Osteoblast (primary cell): Measurements from ENCODE around the gene KCNK13. TPM values are rescaled to one million over a fixed set of nuclear protein-coding genes. Genes with fewer than 3 reads are reported as not detected.
"Not testable (repeated sequence)": the region's sequence is repeated elsewhere in the genome, so short reads cannot be mapped to it uniquely, and the experiment has no call there.

Experiments used
- DNase-seq: peaks from one replicate; pipeline ENCODE4 v3.0.0; 2011; ENCODE audit warnings: low spot score, mixed read lengths; ENCODE audit not compliant: insufficient read length; ENCODE audit errors: missing footprints
- H2AFZ ChIP-seq: 2 replicates; pipeline ENCODE4 v1.6.0; 2011; ENCODE audit warnings: mild to moderate bottlenecking, low read length
- H3K27ac ChIP-seq: 2 replicates; pipeline ENCODE4 v1.5.1; 2011; ENCODE audit warnings: mild to moderate bottlenecking, low read depth, low read length, moderate library complexity
- H3K27me3 ChIP-seq: 2 replicates; pipeline ENCODE4 v1.6.0; 2012; ENCODE audit warnings: mild to moderate bottlenecking, control low read depth, inconsistent platforms, low read length, moderate library complexity; ENCODE audit not compliant: insufficient read depth
- H3K36me3 ChIP-seq: 2 replicates; pipeline ENCODE4 v1.5.1; 2011; ENCODE audit warnings: mild to moderate bottlenecking, low read length, control low read depth, moderate library complexity; ENCODE audit not compliant: insufficient read depth
- H3K4me1 ChIP-seq: 2 replicates; pipeline ENCODE4 v1.5.1; 2011; ENCODE audit warnings: mild to moderate bottlenecking, low read length, control low read depth, moderate library complexity; ENCODE audit not compliant: insufficient read depth
- H3K4me2 ChIP-seq: 2 replicates; pipeline ENCODE4 v1.6.0; 2011; ENCODE audit warnings: mild to moderate bottlenecking, low read length; ENCODE audit not compliant: insufficient read depth
- H3K4me3 ChIP-seq: fragments of 200-600 bp; sonication (generic); 3 replicates; pipeline ENCODE4 v1.5.1; 2012; ENCODE audit warnings: mild to moderate bottlenecking, low read length, inconsistent platforms; ENCODE audit not compliant: insufficient read depth
- H3K79me2 ChIP-seq: 2 replicates; pipeline ENCODE4 v1.6.0; 2012; ENCODE audit warnings: mild to moderate bottlenecking, low read length, control low read depth, inconsistent platforms; ENCODE audit not compliant: insufficient read depth
- H3K9me3 ChIP-seq: 2 replicates; pipeline ENCODE4 v1.5.1; 2011; ENCODE audit warnings: low read depth, low read length, control low read depth
- H4K20me1 ChIP-seq: 2 replicates; pipeline ENCODE4 v1.6.0; 2012; ENCODE audit warnings: mild to moderate bottlenecking, low read length, control low read depth; ENCODE audit not compliant: insufficient read depth
- CTCF ChIP-seq: IDR thresholded peaks from 2 replicates; pipeline ENCODE4 v1.5.1; 2011; ENCODE audit warnings: mild to moderate bottlenecking, low read depth, low read length, moderate library complexity; ENCODE audit errors: extremely low read depth
- total RNA-seq: library from RNA; depleted of rRNA; stranded (reverse); fragments of >200 nt; gene quantifications from 2 replicates; pipeline ENCODE4 v1.2.3, GENCODE V29; 2012

Gene KCNK13
- total RNA-seq, 1 donor, result not detected

- Histone ChIP-seq H3K4me3 (no peak overlapping the region), H3K27ac (no peak overlapping the region), H3K4me1 (no peaks in the 10 kb centered on the region), H4K20me1 (no peaks in the 10 kb centered on the region), H3K4me2 (no peak overlapping the region), H3K9me3 (no peaks in the 10 kb centered on the region), H3K79me2 (no peaks in the 10 kb centered on the region), H3K36me3 (peaks cover 21% of the 10 kb centered on the region), H2AFZ (no peak overlapping the region), H3K27me3 (no peaks in the 10 kb centered on the region)
- no peak for TF ChIP-seq CTCF
- no peak for DNase-seq
Measured at GRCh38 chr14:90024910-90025309, 36.9 kb upstream of the KCNK13 start.

- DNase-seq, H3K4me1 ChIP-seq, H3K4me3 ChIP-seq, H3K9me3 ChIP-seq, H2AFZ ChIP-seq, H4K20me1 ChIP-seq, H3K79me2 ChIP-seq, H3K4me2 ChIP-seq, H3K27me3 ChIP-seq, H3K27ac ChIP-seq: not testable (repeated sequence)
- H3K36me3 ChIP-seq, result peaks cover 21% of the 10 kb centered on the region
Measured at GRCh38 chr14:90026608-90027007, 35.2 kb upstream of the KCNK13 start.

- H3K36me3 ChIP-seq, result peaks cover 18% of the 10 kb centered on the region
- H4K20me1 ChIP-seq, result no peaks in the 10 kb centered on the region
- no peaks in the 10 kb centered on the region for H3K79me2 ChIP-seq
- no peaks in the 10 kb centered on the region for H3K9me3 ChIP-seq
- no peak overlapping the region for H3K4me2 ChIP-seq
- H2AFZ ChIP-seq, result no peak overlapping the region
- H3K4me3 ChIP-seq, result no peak overlapping the region
- no peak for TF ChIP-seq CTCF
- H3K4me1 ChIP-seq, result no peaks in the 10 kb centered on the region
- no peak for DNase-seq
- H3K27ac ChIP-seq, result no peak overlapping the region
- H3K27me3 ChIP-seq, result no peaks in the 10 kb centered on the region
Measured at GRCh38 chr14:90027842-90028241, 34.0 kb upstream of the KCNK13 start.

- Histone ChIP-seq H3K36me3 (peaks cover 24% of the 10 kb centered on the region), H3K4me3 (no peak overlapping the region)
Measured at GRCh38 chr14:90034156-90034555, 27.6 kb upstream of the KCNK13 start.

More at GRCh38 chr14:90034156-90034555, 27.6 kb upstream of the KCNK13 start:
- Histone ChIP-seq H3K4me2 (no peak overlapping the region), H3K4me1 (no peaks in the 10 kb centered on the region), H3K79me2 (no peaks in the 10 kb centered on the region), H3K27ac (no peak overlapping the region), H2AFZ (no peak overlapping the region), H4K20me1 (no peaks in the 10 kb centered on the region), H3K9me3 (no peaks in the 10 kb centered on the region), H3K27me3 (no peaks in the 10 kb centered on the region)
- no peak for TF ChIP-seq CTCF
- no peak for DNase-seq
